ENCODE data around the gene INPP4A. TPM values are rescaled to one million over a fixed set of nuclear protein-coding genes. Genes with fewer than 3 reads are reported as not detected.

The INPP4A gene
- total and polyA plus RNA-seq, 10 of the 15 experiments (the other 5 are each of a cell fraction or from before 2014, with no cell fraction given), result 4.7 to 62.3 (median 36.9) TPM

DNA sequence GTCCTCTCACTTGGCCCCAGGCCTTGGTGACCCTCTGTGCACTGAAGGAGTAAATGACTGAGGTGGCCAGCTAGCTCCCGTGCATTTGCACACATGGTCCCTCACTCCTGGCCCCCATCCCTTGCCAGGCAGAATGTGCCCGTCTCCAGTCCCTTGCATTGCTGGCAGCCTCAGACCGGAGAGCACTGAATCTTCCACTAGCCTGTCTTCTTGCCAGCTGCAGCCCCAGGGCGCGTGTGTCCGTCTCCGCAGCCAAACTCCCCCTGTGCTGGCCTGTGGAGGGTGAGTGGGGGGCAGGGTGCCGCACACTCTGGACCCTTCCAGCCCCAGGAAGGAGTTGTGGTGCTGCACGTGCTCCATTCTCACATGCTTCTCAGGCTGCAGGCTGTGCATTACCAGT lies 35.9 kb downstream of the INPP4A start (continued):
- TF ChIP-seq, protein P1, sequence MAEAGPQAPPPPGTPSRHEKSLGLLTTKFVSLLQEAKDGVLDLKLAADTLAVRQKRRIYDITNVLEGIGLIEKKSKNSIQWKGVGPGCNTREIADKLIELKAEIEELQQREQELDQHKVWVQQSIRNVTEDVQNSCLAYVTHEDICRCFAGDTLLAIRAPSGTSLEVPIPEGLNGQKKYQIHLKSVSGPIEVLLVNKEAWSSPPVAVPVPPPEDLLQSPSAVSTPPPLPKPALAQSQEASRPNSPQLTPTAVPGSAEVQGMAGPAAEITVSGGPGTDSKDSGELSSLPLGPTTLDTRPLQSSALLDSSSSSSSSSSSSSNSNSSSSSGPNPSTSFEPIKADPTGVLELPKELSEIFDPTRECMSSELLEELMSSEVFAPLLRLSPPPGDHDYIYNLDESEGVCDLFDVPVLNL (IDR thresholded peaks at IDR 0.05; ENCODE audit: low read depth, low read length), result no peak
- TF ChIP-seq NR2F1 (conservative IDR thresholded peaks at IDR 0.05), result no peak
- TF ChIP-seq, protein P2, sequence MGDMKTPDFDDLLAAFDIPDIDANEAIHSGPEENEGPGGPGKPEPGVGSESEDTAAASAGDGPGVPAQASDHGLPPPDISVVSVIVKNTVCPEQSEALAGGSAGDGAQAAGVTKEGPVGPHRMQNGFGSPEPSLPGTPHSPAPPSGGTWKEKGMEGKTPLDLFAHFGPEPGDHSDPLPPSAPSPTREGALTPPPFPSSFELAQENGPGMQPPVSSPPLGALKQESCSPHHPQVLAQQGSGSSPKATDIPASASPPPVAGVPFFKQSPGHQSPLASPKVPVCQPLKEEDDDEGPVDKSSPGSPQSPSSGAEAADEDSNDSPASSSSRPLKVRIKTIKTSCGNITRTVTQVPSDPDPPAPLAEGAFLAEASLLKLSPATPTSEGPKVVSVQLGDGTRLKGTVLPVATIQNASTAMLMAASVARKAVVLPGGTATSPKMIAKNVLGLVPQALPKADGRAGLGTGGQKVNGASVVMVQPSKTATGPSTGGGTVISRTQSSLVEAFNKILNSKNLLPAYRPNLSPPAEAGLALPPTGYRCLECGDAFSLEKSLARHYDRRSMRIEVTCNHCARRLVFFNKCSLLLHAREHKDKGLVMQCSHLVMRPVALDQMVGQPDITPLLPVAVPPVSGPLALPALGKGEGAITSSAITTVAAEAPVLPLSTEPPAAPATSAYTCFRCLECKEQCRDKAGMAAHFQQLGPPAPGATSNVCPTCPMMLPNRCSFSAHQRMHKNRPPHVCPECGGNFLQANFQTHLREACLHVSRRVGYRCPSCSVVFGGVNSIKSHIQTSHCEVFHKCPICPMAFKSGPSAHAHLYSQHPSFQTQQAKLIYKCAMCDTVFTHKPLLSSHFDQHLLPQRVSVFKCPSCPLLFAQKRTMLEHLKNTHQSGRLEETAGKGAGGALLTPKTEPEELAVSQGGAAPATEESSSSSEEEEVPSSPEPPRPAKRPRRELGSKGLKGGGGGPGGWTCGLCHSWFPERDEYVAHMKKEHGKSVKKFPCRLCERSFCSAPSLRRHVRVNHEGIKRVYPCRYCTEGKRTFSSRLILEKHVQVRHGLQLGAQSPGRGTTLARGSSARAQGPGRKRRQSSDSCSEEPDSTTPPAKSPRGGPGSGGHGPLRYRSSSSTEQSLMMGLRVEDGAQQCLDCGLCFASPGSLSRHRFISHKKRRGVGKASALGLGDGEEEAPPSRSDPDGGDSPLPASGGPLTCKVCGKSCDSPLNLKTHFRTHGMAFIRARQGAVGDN (IDR thresholded peaks at IDR 0.05), result no peak

DNA sequence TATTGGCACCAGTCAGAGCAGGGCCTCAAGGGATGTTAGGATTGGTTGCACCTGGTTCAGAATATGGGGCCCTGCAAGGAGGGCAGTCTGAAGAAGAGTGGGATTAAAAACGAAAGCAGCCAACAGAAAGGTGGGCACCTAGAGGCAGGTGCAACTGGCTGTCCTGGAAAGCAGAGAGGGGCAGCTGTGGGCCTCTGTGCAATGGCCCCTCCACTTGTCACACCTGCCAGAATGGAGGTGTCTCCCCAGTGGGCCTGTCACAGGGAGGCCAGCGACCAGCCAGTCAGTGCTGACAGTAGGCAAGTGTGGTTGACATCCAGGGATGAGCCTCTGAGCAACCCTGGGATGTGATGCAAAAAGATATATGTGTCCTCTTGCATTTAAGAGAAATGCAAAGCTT lies 37.7 kb downstream of the INPP4A start:
- WGBS (ENCODE audit: insufficient coverage, insufficient replicate concordance, low lambda C conversion rate, missing lambda C conversion rate), result 44% methylated on average over 2 of the region's 2 CpGs
- Histone ChIP-seq H3K4me2 (ENCODE audit: control insufficient read depth, insufficient read depth) (peak overlapping the region; percentile 78), H3K4me1 (ENCODE audit: control insufficient read depth, insufficient read depth, low read length) (peaks cover 98% of the 10 kb centered on the region), H3K4me3 (no peak overlapping the region), H3K9ac (ENCODE audit: control insufficient read depth, insufficient read depth, low read length) (peak overlapping the region; percentile 61), H3K79me2 (ENCODE audit: control insufficient read depth, insufficient read depth, low read length) (peaks cover 96% of the 10 kb centered on the region), H4K20me1 (ENCODE audit: control insufficient read depth, insufficient read depth) (no peaks in the 10 kb centered on the region), H3K9me3 (replicated peaks; ENCODE audit: control insufficient read depth, insufficient read depth, low read length) (no peaks in the 10 kb centered on the region), H3K27ac (ENCODE audit: control insufficient read depth, insufficient read depth) (peak overlapping the region; percentile 89), H3K27me3 (replicated peaks in 1 of 2; ENCODE audit: control insufficient read depth in 2 of 2, insufficient read depth in 2 of 2, low read length in 1 of 2) (no peaks in the 10 kb centered on the region), H3K36me3 (ENCODE audit: control insufficient read depth in 2 of 2, insufficient read depth in 2 of 2, low read length in 1 of 2) (peaks cover 2 to 16% of the 10 kb centered on the region in 2 experiments), H2AFZ (ENCODE audit: control insufficient read depth, low read depth, low read length) (no peak overlapping the region)
- peak; percentile 1; the same call in 1 of the 3 replicates for ATAC-seq
- RAD21 ChIA-PET (ENCODE audit: unreplicated experiment), result interaction anchor here (1.1 to 9.1 kb wide), 8 partner anchors 8 to 35 kb away, joined by 3 to 200 read pairs (median 6); no protein-coding TSS in a partner anchor
- in situ Hi-C loops (cut with MboI) (no loop called here), intact Hi-C loops (cut with micrococcal nuclease; ENCODE audit: unreplicated experiment) (loop anchor here (5.0 kb wide), 1 partner anchor 35 kb away; no protein-coding TSS in a partner anchor)
- FAIRE-seq, result no peak
- POLR2A ChIA-PET, result interaction anchor here (0.9 to 16.1 kb wide), 2 partner anchors 8 to 23 kb away, joined by 4 to 545 read pairs; no protein-coding TSS in a partner anchor
- SMC1A ChIA-PET (ENCODE audit: uncharacterized antibody, unreplicated experiment), result interaction anchor here (0.8 to 24.6 kb wide), 7 partner anchors 9 to 67 kb away, joined by 3 to 816 read pairs (median 4); no protein-coding TSS in a partner anchor
- no TSS peak for BruUV-seq (replicated peaks)
- CTCF ChIA-PET, result interaction anchor here (1.0 to 5.9 kb wide), 8 partner anchors 10 to 70 kb away, joined by 3 to 41 read pairs (median 4); no protein-coding TSS in a partner anchor
- DNase-seq (ENCODE audit: low read depth, low spot score), result no peak
- TF ChIP-seq, protein P3, sequence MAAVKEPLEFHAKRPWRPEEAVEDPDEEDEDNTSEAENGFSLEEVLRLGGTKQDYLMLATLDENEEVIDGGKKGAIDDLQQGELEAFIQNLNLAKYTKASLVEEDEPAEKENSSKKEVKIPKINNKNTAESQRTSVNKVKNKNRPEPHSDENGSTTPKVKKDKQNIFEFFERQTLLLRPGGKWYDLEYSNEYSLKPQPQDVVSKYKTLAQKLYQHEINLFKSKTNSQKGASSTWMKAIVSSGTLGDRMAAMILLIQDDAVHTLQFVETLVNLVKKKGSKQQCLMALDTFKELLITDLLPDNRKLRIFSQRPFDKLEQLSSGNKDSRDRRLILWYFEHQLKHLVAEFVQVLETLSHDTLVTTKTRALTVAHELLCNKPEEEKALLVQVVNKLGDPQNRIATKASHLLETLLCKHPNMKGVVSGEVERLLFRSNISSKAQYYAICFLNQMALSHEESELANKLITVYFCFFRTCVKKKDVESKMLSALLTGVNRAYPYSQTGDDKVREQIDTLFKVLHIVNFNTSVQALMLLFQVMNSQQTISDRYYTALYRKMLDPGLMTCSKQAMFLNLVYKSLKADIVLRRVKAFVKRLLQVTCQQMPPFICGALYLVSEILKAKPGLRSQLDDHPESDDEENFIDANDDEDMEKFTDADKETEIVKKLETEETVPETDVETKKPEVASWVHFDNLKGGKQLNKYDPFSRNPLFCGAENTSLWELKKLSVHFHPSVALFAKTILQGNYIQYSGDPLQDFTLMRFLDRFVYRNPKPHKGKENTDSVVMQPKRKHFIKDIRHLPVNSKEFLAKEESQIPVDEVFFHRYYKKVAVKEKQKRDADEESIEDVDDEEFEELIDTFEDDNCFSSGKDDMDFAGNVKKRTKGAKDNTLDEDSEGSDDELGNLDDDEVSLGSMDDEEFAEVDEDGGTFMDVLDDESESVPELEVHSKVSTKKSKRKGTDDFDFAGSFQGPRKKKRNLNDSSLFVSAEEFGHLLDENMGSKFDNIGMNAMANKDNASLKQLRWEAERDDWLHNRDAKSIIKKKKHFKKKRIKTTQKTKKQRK (IDR thresholded peaks at IDR 0.05; ENCODE audit: low read depth, low read length), result no peak
- TF ChIP-seq STAT3 (IDR thresholded peaks at IDR 0.05; ENCODE audit: low read depth, low read length) (no peak), EED (IDR thresholded peaks at IDR 0.05; ENCODE audit: low read depth) (peak; percentile 56; the same call in 1 of the 2 replicates), STAT1 (conservative IDR thresholded peaks at IDR 0.05) (no peak), DPF2 (IDR thresholded peaks at IDR 0.05) (peak; percentile 17; the same call in 1 of the 2 replicates), IKZF2 (IDR thresholded peaks at IDR 0.05) (0 out of 4 replicates have a peak, but pooled peaks of 1 of the 2 experiments have one; percentile 14), BCL3 (IDR thresholded peaks at IDR 0.05; ENCODE audit: borderline replicate concordance, insufficient read depth, low read depth, low read length, poor library complexity, severe bottlenecking) (no peak), FOXM1 (IDR thresholded peaks at IDR 0.05; ENCODE audit: low read depth, low read length) (no peak), GATAD2B (conservative IDR thresholded peaks at IDR 0.05; ENCODE audit: low read depth) (no peak)

Measured in GM12878 (cell line).